NCI-H774 (cell line): ENCODE data around the gene HOXA10.

Experiments used
- DNase-seq: peaks from one replicate; lab custom pipeline; 2025; lab: John Stamatoyannopoulos, UW

Gene HOXA10

DNA sequence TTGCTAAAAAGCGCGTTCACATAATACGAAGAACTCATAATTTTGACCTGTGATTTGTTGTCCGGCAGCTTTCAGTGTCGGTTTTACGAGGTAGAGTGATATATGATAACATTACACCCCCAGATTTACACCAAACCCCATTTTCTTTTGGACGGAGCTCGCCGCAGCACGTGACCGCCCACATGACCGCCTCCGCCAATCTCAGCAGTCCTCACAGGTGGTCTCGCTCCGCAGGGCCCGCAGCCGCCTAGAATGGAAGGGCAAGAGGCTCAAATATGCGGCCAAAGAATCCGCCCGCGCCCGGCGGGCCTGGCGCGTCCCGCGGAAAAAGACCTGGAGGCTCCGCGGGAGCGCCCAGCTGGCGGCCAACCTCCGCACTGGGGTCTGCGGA lies 17.6 kb downstream of the HOXA10 start, which contains the start of gene HOXA7:
TSS of gene HOXA7 (minus strand) at position 168 of the 391 bp plus-strand sequence. CDS start at position 38, 130 bp downstream.
- no peak for DNase-seq

- no peak for DNase-seq
Observed at GRCh38 chr7:27155816-27156507, 18.2 kb downstream of the HOXA10 start.

- no peak for DNase-seq
Observed at GRCh38 chr7:27154901-27155815, 19.0 kb downstream of the HOXA10 start.

DNA sequence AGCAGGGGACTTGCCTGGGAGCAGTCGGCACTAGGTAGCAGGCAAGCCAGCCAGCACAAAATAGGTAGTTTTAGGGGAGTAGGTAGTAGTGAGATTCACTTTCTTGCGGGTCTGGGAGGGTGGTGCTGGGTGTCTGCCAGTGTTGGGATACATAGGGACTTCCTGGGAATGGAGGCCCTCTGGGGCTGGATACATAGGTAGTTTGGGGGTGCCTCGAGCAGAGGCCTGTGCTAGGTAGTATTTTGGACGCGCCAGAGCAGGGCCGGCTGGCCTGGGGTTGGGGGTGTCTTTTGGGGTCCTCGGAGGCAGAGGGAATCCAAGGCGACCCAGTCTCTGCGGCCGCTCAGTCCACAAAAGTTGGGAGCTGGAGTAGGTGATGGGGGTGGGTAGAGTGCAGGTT lies 19.8 kb downstream of the HOXA10 start:
- no peak for DNase-seq

DNA sequence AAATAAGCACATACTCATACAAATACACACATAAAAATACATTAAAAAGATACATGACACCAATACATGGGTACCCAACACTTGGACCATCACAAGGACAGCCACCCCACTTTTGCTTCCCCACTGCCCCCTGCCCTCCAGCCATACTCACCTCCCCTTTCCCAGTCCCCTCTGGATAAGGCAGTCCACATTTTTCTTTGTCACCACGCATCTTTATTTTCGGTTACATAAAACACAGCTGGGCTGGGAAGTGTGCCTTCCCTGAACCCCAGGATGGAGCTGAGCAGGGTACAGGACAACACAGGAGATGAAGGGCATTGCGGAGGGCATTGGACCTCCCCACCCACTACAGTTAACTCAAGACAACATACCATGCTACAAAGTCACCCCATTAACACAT lies 20.6 kb downstream of the HOXA10 start:
- no peak for DNase-seq

DNA sequence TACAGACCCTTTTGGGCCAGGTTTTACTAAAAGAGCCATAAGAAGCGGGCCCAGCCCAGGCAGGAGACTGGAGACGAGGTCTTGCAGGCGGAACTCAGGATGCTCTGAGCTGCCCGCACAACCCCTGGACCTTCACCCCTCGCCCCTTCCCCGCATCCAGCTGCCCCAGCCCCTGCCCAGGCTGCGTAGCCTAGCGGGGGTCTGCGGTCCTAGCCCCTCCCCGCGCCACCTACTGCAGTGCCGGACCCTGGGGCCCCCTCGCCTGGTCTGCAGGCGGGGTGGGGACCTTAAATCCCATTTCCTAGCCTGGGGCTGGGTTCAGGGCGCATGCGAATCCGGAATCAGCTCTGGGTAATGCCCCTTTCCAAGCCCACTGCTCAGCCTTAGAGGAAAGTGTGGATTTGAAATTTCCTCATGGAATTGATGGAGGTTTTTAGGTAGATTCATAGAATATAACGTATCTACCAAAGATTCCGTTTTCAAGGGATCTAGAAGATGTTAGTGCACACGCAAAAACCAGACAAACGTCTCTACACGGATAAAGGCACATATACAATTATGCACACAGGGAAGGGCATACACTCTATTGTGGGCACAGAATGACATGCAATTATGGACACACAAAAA lies 21.2 kb downstream of the HOXA10 start:
- DNase-seq: no peak

DNA sequence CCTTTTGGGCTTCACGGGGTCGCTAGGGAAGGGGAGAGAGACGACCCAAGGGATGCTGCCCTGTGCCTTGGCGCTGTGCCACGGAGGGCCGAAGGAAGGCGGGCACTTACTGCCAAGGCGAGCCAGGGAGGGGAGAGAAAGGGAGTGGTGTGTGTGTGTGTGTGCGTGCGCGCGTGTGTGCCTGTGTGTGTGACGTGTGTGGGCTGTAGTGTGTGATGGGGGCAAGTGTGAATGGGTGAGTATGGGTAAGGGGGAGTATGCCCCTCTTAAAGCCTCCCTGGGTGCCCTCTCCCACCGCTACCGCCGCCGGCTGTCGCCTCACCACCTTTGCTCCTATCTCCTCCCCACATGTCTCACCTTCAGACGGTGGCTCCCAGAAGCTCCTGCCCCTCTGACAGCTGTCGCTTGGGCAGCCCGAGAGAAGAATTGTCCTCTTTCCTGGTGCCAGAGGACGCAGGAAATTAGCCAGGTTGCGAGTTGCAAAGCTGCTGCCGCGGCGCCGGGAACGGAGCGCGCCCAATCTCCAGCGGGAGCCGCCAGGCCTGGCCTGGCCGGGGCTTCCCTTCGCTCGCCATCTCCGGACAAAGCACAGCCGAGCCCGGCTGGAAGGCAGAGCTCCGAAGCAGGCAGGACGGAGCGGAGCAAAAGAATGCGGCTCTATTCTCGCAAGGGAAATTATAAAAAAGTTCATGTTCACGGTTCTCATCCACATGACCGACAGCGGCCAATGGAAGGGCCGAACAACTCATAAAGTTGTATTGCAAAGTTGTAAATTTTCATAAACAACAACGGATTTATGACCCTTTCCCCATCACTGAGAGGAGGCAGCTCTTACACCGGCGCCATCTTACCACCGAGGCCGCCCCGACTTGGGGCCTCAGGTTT lies 21.9 kb downstream of the HOXA10 start, which contains the start of gene HOXA3:
TSS of gene HOXA3 (minus strand) at position 653 of the 885 bp plus-strand sequence. CDS start 41,943 bp downstream, outside the sequence.
- no peak for DNase-seq

- no peak for DNase-seq
Observed at GRCh38 chr7:27151341-27151930, 22.7 kb downstream of the HOXA10 start.

GRCh38 chr7:27150568-27151340 lies 23.4 kb downstream of the HOXA10 start:
- DNase-seq: peak; percentile 84

DNA sequence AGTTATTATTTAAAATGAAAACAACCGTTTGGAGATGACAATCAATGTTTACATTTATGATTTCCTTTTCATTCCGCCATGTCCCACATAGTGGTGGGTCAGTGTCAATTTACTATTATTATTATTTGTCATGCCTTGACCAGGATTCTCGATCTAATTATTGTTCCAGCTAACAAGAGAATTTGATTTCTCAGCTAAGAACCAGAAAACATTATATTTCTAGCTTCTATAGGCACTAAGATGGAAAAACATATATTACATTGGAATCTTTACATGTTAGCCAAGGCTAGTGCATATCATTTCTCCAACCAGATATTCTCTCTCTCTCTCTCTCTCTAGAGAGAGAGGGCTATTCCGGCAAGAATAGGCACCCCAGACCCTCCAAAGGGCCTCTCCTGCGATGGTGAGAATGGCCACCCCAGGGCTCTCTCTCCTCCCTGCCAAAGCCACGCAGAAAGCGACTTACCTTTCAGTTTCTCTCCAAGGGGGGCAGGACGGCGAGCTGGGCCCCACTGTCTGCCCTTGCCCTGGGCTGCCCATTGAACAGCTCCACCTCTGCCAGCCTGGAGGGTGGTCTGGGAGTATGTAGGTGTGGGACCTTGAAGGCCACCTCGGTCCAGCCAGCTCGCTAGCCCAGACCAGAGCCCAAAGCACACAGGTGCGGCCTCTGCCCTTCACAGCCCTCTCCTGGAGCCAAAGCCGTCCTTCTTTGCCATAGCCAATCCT lies 24.1 kb downstream of the HOXA10 start:
- DNase-seq: no peak

GRCh38 chr7:27148756-27149641 lies 25.1 kb downstream of the HOXA10 start:
- no peak for DNase-seq

DNA sequence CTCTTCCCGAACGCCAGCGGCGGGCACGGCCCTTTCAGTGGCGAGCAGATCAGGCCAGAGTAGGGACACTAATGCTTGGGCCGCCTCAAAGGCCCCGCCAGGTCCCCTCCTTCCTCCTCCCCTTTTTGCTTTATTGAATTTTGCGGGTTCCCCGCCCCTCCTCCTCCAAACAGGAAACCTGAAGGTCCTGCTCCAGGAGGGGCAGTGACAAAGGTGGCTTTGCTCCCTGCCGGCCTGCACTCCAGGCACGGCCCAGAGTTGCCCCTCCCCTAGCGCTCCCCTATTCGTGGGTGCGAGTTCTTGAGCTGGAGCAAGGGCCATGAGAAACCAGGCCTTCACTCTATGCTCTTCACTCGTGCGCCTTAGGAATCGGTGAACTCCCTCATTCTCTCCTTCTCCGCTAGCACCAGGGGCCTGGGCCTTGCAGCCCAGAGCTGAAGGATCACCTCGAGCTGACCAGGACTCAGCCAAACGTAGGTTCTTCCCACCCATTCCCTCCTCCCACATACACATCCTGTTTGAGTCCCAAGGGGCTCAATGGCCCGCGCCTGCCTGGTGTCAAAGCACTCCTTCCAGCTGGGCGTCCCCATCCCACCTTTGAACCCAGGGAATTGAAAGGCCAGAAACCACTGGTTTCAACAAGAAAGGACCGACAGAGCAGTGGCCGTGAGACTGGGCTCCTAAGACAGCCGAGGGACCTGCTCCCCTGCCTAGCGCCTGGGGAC lies 25.9 kb downstream of the HOXA10 start:
- no peak for DNase-seq

DNA sequence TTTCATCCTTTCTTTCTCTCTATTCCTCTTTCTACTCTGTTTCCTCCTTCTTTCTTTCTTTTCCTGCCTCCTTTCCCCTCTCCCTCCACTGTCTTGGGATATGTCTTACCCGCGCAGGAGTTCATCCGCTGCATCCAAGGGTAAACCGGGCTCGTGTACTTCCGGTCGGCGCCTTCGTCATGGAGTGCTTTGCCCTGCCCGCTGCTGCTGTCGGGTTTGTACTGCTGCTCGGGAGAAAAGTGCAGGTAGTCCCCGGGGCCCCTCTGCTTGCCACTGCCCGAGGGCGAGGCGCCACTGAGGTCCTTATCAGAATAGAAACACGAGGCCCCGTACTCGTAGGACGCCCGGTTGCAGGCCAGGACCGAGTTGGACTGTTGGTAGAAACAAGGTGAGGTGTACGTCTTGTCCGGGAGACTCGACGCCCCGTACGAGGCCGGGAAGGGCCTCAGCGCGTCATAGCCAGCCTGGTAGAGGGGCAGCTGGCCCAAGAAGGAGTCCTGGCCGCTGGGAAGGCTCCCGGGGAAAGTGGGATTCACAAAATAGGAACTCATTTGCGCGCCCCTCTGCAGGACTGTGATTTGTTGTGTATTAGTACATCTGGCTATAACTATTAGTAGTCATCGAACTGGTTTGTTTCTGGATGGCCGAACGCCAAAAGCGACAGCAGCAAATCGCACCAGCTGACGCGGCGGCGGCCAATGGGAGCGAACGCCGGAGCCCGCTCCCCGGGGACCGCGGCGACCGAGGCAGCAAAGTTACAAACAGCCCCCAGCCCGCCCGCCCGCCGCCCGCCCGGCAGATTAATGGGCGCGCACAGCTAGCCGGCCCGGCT lies 26.7 kb downstream of the HOXA10 start, which contains the start of gene HOXA6:
TSS of gene HOXA6 (minus strand) at position 576 of the 832 bp plus-strand sequence. CDS start at position 551, 25 bp downstream.
- no peak for DNase-seq

- no peak for DNase-seq
Observed at GRCh38 chr7:27146491-27147198, 27.5 kb downstream of the HOXA10 start.

DNA sequence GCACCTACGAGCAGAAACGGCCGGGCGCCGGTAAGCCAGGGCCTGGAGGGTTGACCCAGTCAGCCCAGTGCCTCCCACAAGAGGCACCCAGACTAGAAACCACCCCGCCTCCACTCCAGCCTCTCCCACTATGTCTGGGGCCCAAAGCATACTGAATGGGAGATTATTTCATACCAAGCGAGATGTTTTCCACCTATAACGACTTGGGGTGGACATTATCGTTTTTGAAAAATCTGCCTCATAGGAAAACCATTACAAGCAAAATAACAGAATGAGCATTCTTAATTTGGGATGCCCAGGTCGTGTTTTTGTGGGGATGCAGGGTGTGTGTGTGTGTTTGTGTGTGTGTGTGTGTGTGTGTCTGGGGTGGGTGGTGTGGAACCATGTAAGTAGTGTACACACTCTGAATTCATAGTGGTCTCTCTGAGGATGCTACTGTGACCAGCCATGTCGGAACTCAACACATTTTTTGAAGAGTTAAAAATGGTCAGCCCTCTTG lies 28.2 kb downstream of the HOXA10 start:
- DNase-seq: no peak
